GM23248 (cell line): ENCODE measurements around the gene DNAJC12.

Experiments
- EZH2 ChIP-seq: fragments of 200-600 bp; sonication (generic); IDR thresholded peaks from 2 replicates; pipeline ENCODE4 v1.6.1; 2018; ENCODE audit warnings: antibody characterized with exemption, mild to moderate bottlenecking; ENCODE audit not compliant: insufficient read depth, poor library complexity, severe bottlenecking
- EZH2phosphoT487 ChIP-seq: fragments of 200-600 bp; sonication (generic); IDR thresholded peaks from 2 replicates; pipeline ENCODE4 v1.6.1; 2018; ENCODE audit warnings: antibody characterized with exemption, moderate library complexity, mild to moderate bottlenecking, low read depth; ENCODE audit not compliant: insufficient read depth

DNA sequence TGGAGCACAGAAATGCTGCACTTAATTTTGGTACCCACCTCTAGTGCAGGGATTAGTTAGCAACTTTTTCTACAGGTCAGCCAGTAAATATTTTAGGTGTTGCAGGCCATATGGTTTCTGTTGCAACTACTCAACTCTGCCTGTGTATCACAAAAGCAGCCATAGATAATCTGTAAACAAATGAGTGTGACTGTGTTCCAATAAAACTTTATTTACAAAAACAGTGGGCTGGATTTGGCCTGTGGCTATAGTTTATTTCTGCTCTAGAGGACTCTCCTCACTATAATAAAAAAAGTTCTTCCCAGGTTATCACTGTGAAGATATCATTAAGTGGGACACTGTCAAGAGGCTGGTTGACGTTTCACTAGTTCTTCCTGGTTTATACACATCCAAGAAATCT lies 65.8 kb downstream of the DNAJC12 start:
- no peak for TF ChIP-seq EZH2
- TF ChIP-seq EZH2phosphoT487 = no peak
